Measurements from ENCODE around the gene SLC22A23.

The SLC22A23 gene

GRCh38 chr6:3278691-3279090 is 178.2 kb downstream of the SLC22A23 start:
- H3K27me3 ChIP-seq (replicated peaks; ENCODE audit: control insufficient read depth, insufficient read depth, low read length) = no peaks in the 10 kb centered on the region
- DNase-seq (ENCODE audit: extremely low read depth, insufficient read length) = no peak
- H3K36me3 ChIP-seq (ENCODE audit: control insufficient read depth, insufficient read depth, low read length) = no peaks in the 10 kb centered on the region; the same call in 1 of the 2 replicates
- TF ChIP-seq CTCF (IDR thresholded peaks at IDR 0.05; ENCODE audit: insufficient read depth, low read length, poor library complexity, severe bottlenecking) = no peak
- H3K4me3 ChIP-seq (replicated peaks; ENCODE audit: low read depth, low read length) = no peak overlapping the region

- H3K36me3 ChIP-seq (ENCODE audit: control insufficient read depth, insufficient read depth, low read length) = no peaks in the 10 kb centered on the region; the same call in 1 of the 2 replicates
- no peak for DNase-seq (ENCODE audit: extremely low read depth, insufficient read length)
- no peaks in the 10 kb centered on the region for H3K27me3 ChIP-seq (replicated peaks; ENCODE audit: control insufficient read depth, insufficient read depth, low read length)
- TF ChIP-seq CTCF (IDR thresholded peaks at IDR 0.05; ENCODE audit: insufficient read depth, low read length, poor library complexity, severe bottlenecking) = no peak
- H3K4me3 ChIP-seq (replicated peaks; ENCODE audit: low read depth, low read length) = no peak overlapping the region
These were observed 178.9 kb downstream of the SLC22A23 start for GRCh38 chr6:3277851-3278416.

GRCh38 chr6:3277251-3277650 is 179.6 kb downstream of the SLC22A23 start:
- H3K36me3 ChIP-seq (ENCODE audit: control insufficient read depth, insufficient read depth, low read length) = no peaks in the 10 kb centered on the region; the same call in 1 of the 2 replicates
- no peaks in the 10 kb centered on the region for H3K27me3 ChIP-seq (replicated peaks; ENCODE audit: control insufficient read depth, insufficient read depth, low read length)
- no peak overlapping the region for H3K4me3 ChIP-seq (replicated peaks; ENCODE audit: low read depth, low read length)
- no peak for DNase-seq (ENCODE audit: extremely low read depth, insufficient read length)
- no peak for TF ChIP-seq CTCF (IDR thresholded peaks at IDR 0.05; ENCODE audit: insufficient read depth, low read length, poor library complexity, severe bottlenecking)

- TF ChIP-seq CTCF (IDR thresholded peaks at IDR 0.05; ENCODE audit: insufficient read depth, low read length, poor library complexity, severe bottlenecking) = no peak
- DNase-seq (ENCODE audit: extremely low read depth, insufficient read length) = no peak
- H3K4me3 ChIP-seq (replicated peaks; ENCODE audit: low read depth, low read length) = no peak overlapping the region
- no peaks in the 10 kb centered on the region for H3K27me3 ChIP-seq (replicated peaks; ENCODE audit: control insufficient read depth, insufficient read depth, low read length)
- peaks cover 6% of the 10 kb centered on the region for H3K36me3 ChIP-seq (ENCODE audit: control insufficient read depth, insufficient read depth, low read length)
These were observed 180.4 kb downstream of the SLC22A23 start for GRCh38 chr6:3276174-3277167.

GRCh38 chr6:3273707-3274521 is 182.9 kb downstream of the SLC22A23 start:
- TF ChIP-seq CTCF (IDR thresholded peaks at IDR 0.05; ENCODE audit: insufficient read depth, low read length, poor library complexity, severe bottlenecking) = no peak
- no peak overlapping the region for H3K4me3 ChIP-seq (replicated peaks; ENCODE audit: low read depth, low read length)
- peaks cover 13% of the 10 kb centered on the region for H3K36me3 ChIP-seq (ENCODE audit: control insufficient read depth, insufficient read depth, low read length)
- H3K27me3 ChIP-seq (replicated peaks; ENCODE audit: control insufficient read depth, insufficient read depth, low read length) = no peaks in the 10 kb centered on the region
- no peak for DNase-seq (ENCODE audit: extremely low read depth, insufficient read length)
